Adrenal gland (tissue), 5 donors: ENCODE data around the gene MISFA.

Source experiments
- CTCF ChIP-seq, 6 experiments: fragments of 450-650 bp in 4 of 6; fragments of 200-600 bp in 2 of 6; sonication (generic) in 1 of 6; IDR thresholded peaks; 1 replicate in 5 of 6; 2 replicates in 1 of 6; pipeline versions ENCODE4 v1.5.1 to v1.8.0; 2016 to 2021; ENCODE audit warnings: antibody characterized with exemption in 6 of 6, mild to moderate bottlenecking in 2 of 6, moderate library complexity in 1 of 6
- POLR2A ChIP-seq, 2 donors: fragments of 450-650 bp; IDR thresholded peaks; one replicate each; pipeline ENCODE4 v1.6.1; 2017; ENCODE audit warnings: antibody characterized with exemption in 2 of 2, mild to moderate bottlenecking in 2 of 2, moderate library complexity in 1 of 2
- donor health status: DM: no; HTN: no; CAD: no.

DNA sequence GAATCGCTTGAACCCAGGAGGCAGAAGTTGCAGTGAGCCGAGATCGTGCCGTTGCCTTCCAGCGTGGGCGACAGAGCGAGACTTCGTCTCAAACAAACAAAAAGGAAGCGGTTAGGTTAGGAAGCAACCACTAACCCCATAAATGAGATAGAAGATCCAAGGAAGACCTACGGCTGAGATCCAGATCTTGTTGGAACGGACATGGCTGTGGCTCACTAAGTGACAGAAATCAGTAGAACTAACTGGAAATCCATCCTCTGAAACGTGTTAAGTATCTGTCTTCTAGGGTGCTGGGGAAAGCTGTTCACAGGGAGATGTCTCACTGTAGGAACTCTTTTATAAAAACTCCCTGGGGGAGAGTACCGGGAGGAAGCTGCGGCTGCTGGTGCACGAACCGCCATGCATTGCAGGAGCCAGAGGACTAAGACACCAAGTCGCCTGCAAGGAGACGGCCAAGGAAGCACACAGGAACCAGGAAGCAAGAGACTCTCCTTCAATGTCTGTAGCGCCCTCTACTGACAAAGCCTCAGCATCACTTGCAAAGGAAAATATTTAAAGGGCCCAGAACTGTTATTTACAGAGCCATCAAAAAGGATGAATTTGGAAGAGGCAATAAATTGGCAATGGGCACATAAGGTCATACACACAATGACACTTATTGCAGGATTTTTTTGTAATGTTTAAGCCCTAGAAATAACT lies 51.4 kb downstream of the MISFA start:
- TF ChIP-seq CTCF (IDR thresholded peaks at IDR 0.05) (peak; percentile 26 to 54 (median 42)), POLR2A (IDR thresholded peaks at IDR 0.05) (no peak)
